HEK293 (cell line): Measurements from ENCODE around the gene CLASP1.

Experiments used
- KLF7 ChIP-seq: fragments of 450-650 bp; formaldehyde crosslinking; IDR thresholded peaks from 2 replicates; pipeline ENCODE4 v1.5.1; 2016; ENCODE audit warnings: missing biosample characterization, missing genetic modification characterization, borderline replicate concordance
- SP3 ChIP-seq: fragments of 450-650 bp; formaldehyde crosslinking; IDR thresholded peaks from 2 replicates; pipeline ENCODE4 v1.5.1; 2016; ENCODE audit warnings: missing biosample characterization, missing genetic modification characterization
- TCF7L2 ChIP-seq: IDR thresholded peaks from 2 replicates; pipeline ENCODE4 v1.6.1; 2011; ENCODE audit warnings: low read depth, mild to moderate bottlenecking, inconsistent platforms, low read length, moderate library complexity, borderline replicate concordance
- ZNF394 ChIP-seq: fragments of 450-650 bp; formaldehyde crosslinking; IDR thresholded peaks from 2 replicates; pipeline ENCODE4 v1.5.1; 2016; ENCODE audit warnings: missing biosample characterization, missing genetic modification characterization, mild to moderate bottlenecking, moderate library complexity, borderline replicate concordance
- ZNF629 ChIP-seq: fragments of 450-650 bp; formaldehyde crosslinking; IDR thresholded peaks from 2 replicates; pipeline ENCODE4 v1.5.1; 2017; ENCODE audit warnings: missing biosample characterization, missing genetic modification characterization
- TF ChIP-seq, protein P1 (sequence below): fragments of 450-650 bp; formaldehyde crosslinking; optimal IDR thresholded peaks from 2 replicates; pipeline ENCODE3; 2016; ENCODE audit warnings: missing biosample characterization, mild to moderate bottlenecking, missing genetic modification characterization
- TF ChIP-seq, protein P2 (sequence below): fragments of 450-650 bp; formaldehyde crosslinking; IDR thresholded peaks from 2 replicates; pipeline ENCODE4 v1.5.1; 2016; ENCODE audit warnings: missing biosample characterization, missing genetic modification characterization

DNA sequence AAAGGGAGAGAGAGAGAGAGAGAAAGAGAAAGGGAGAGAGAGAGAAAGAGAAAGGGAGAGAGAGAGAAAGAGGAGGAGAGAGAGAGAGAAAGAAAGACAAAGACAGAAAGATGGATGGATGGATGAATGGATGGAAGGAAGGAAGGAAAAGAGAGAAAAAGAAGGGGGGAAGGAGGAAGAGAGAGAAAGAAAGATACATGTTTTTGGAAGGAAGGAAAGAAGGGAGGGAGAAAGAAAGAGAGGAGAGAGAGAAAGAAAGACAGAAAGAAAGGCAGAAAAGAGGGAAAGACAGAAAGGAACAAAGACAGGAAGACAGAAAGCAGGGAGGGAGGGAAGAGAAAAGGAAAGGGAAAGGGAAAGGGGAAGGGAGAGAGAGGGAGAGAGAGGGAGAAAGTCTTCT is 67.0 kb downstream of the CLASP1 start:
- TF ChIP-seq KLF7 (tag by site-specific recombination) (no peak), TCF7L2 (no peak), ZNF629 (tag by site-specific recombination) (no peak), ZNF394 (no peak), SP3 (tag by site-specific recombination) (no peak)
- TF ChIP-seq, protein P1, sequence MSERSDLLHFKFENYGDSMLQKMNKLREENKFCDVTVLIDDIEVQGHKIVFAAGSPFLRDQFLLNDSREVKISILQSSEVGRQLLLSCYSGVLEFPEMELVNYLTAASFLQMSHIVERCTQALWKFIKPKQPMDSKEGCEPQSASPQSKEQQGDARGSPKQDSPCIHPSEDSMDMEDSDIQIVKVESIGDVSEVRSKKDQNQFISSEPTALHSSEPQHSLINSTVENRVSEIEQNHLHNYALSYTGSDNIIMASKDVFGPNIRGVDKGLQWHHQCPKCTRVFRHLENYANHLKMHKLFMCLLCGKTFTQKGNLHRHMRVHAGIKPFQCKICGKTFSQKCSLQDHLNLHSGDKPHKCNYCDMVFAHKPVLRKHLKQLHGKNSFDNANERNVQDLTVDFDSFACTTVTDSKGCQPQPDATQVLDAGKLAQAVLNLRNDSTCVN (tag by site-specific recombination) = no peak
- TF ChIP-seq, protein P2, sequence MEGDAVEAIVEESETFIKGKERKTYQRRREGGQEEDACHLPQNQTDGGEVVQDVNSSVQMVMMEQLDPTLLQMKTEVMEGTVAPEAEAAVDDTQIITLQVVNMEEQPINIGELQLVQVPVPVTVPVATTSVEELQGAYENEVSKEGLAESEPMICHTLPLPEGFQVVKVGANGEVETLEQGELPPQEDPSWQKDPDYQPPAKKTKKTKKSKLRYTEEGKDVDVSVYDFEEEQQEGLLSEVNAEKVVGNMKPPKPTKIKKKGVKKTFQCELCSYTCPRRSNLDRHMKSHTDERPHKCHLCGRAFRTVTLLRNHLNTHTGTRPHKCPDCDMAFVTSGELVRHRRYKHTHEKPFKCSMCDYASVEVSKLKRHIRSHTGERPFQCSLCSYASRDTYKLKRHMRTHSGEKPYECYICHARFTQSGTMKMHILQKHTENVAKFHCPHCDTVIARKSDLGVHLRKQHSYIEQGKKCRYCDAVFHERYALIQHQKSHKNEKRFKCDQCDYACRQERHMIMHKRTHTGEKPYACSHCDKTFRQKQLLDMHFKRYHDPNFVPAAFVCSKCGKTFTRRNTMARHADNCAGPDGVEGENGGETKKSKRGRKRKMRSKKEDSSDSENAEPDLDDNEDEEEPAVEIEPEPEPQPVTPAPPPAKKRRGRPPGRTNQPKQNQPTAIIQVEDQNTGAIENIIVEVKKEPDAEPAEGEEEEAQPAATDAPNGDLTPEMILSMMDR = no peak
